ENCODE data around the gene PNMA8A. TPM values are rescaled to one million over a fixed set of nuclear protein-coding genes. Genes with fewer than 3 reads are reported as not detected.
"Not testable (repeated sequence)": the region's sequence is repeated elsewhere in the genome, so short reads cannot be mapped to it uniquely, and the experiment has no call there.

PNMA8A gene
- total and polyA plus RNA-seq, 2 of the 13 experiments (the other 11 are each of a cell fraction or from before 2014, with no cell fraction given), result 0.13 to 0.51 TPM

DNA sequence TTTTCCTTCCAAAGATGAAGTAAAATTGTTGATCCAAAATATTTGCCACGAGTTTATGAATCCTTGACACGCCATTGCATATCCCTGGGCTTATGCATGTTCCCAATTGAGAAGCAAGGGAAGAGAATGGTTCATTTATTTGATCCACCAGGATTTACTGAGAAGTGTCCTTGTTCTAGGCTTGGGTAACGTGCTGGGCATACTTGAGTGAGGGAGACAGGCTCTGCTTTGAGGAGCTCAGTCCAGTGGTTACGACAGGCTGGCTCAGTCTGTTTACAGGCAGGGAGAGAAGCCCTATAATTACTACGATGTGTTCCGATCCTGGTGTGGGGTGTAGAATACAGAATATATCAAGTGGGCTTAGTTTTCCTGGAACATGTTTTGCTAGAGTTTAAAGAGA is 36.4 kb downstream of the PNMA8A start:
- in situ Hi-C loops (cut with HindIII; ENCODE audit: extremely low pct_ligation_motif_present, low pct_unique_long_range_greater_than_20kb) (no loop called here), intact Hi-C loops (cut with micrococcal nuclease; ENCODE audit: unreplicated experiment) (no loop called here)
- no peak for DNase-seq (ENCODE audit: low spot score)
- no peak for ATAC-seq
- Histone ChIP-seq H3K27ac (ENCODE audit: extremely low read length, insufficient read depth, low read length) (no peak overlapping the region), H3K4me2 (ENCODE audit: low read depth, low read length) (no peak overlapping the region), H3K27me3 (ENCODE audit: control insufficient read depth in 1 of 2, insufficient read depth in 2 of 2, low read length in 2 of 2) (peaks cover 0 to 3% of the 10 kb centered on the region in 2 experiments; a peak in 1 of 5 replicates), H3K9ac (ENCODE audit: insufficient read depth, low read depth, low read length) (no peak overlapping the region), H4K20me1 (ENCODE audit: insufficient read depth, low read length) (no peaks in the 10 kb centered on the region), H3K9me3 (ENCODE audit: low read length) (no peaks in the 10 kb centered on the region), H2AFZ (ENCODE audit: low read length) (no peak overlapping the region), H3K79me2 (ENCODE audit: insufficient read depth, low read length) (no peaks in the 10 kb centered on the region), H3K4me1 (ENCODE audit: insufficient read depth, low read length) (peaks cover 9% of the 10 kb centered on the region; the same call in 1 of the 2 replicates), H3K36me3 (replicated peaks in 1 of 2; ENCODE audit: control insufficient read depth in 1 of 2, insufficient read depth in 2 of 2, low read length in 2 of 2) (no peaks in the 10 kb centered on the region), H3K4me3 (replicated peaks in 1 of 3; ENCODE audit: insufficient read depth in 1 of 3, low read depth in 2 of 3, low read length in 3 of 3) (no peak overlapping the region)
- 42% methylated on average over 6 of the region's 6 CpGs for WGBS (ENCODE audit: low lambda C conversion rate)
- no TSS peak for BruUV-seq (replicated peaks)
- no peak for FAIRE-seq
- TF ChIP-seq, protein P1, sequence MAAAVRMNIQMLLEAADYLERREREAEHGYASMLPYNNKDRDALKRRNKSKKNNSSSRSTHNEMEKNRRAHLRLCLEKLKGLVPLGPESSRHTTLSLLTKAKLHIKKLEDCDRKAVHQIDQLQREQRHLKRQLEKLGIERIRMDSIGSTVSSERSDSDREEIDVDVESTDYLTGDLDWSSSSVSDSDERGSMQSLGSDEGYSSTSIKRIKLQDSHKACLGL (CRISPR knock-in tag; IDR thresholded peaks at IDR 0.05), result no peak
- TF ChIP-seq TBX2 (CRISPR knock-in tag; IDR thresholded peaks at IDR 0.05; ENCODE audit: borderline replicate concordance), result no peak
- CTCF ChIA-PET (ENCODE audit: low intra/inter-chr PET ratio, low total read pairs), result no interaction called here
- POLR2A ChIA-PET, result no interaction called here

DNA sequence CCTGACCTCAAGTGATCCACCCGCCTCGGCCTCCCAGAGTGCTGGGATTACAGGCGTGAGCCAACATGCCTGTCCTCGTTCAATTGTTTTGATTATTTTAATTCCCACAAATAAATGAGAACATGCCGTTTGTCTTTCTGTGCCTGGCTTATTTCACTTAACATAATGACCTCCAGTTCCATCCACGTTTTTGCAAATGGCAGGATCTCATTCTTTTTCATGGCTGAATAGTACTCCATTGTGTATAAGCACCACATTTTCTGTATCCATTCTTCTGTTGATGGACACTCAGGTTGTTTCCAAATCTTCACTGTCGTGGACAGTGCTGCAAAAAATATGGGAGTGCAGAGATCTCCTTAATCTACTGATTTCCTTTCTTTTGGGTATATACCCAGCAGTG is 37.9 kb downstream of the PNMA8A start:
- intact Hi-C loops (cut with micrococcal nuclease; ENCODE audit: unreplicated experiment), result loop anchor here (5.0 kb wide), 1 partner anchor 36 kb away; no protein-coding TSS in a partner anchor
- H2AFZ ChIP-seq (ENCODE audit: low read length); H3K9me3 ChIP-seq (ENCODE audit: low read length); BruUV-seq (replicated peaks); in situ Hi-C loops (cut with HindIII; ENCODE audit: extremely low pct_ligation_motif_present, low pct_unique_long_range_greater_than_20kb); H3K4me2 ChIP-seq (ENCODE audit: low read depth, low read length); FAIRE-seq; POLR2A ChIA-PET; DNase-seq (ENCODE audit: low spot score); CTCF ChIA-PET (ENCODE audit: low intra/inter-chr PET ratio, low total read pairs); ATAC-seq; H3K27ac ChIP-seq (ENCODE audit: extremely low read length, insufficient read depth, low read length); H3K9ac ChIP-seq (ENCODE audit: insufficient read depth, low read depth, low read length); H3K79me2 ChIP-seq (ENCODE audit: insufficient read depth, low read length); H3K4me3 ChIP-seq (replicated peaks in 1 of 3; ENCODE audit: insufficient read depth in 1 of 3, low read depth in 2 of 3, low read length in 3 of 3); H3K27me3 ChIP-seq (ENCODE audit: control insufficient read depth in 1 of 2, insufficient read depth in 2 of 2, low read length in 2 of 2); H3K36me3 ChIP-seq (replicated peaks in 1 of 2; ENCODE audit: control insufficient read depth in 1 of 2, insufficient read depth in 2 of 2, low read length in 2 of 2); H4K20me1 ChIP-seq (ENCODE audit: insufficient read depth, low read length): not testable (repeated sequence)
- H3K4me1 ChIP-seq (ENCODE audit: insufficient read depth, low read length), result peaks cover 10% of the 10 kb centered on the region; the same call in 1 of the 2 replicates
- 40% methylated on average over 7 of the region's 7 CpGs for WGBS (ENCODE audit: low lambda C conversion rate)

All from HepG2 (cell line).